ENCODE results near the gene TBC1D10A. TPM values are rescaled to one million over a fixed set of nuclear protein-coding genes. Genes with fewer than 3 reads are reported as not detected.

Gene TBC1D10A
- total RNA-seq, 1 donor, result 12.9 TPM

DNA sequence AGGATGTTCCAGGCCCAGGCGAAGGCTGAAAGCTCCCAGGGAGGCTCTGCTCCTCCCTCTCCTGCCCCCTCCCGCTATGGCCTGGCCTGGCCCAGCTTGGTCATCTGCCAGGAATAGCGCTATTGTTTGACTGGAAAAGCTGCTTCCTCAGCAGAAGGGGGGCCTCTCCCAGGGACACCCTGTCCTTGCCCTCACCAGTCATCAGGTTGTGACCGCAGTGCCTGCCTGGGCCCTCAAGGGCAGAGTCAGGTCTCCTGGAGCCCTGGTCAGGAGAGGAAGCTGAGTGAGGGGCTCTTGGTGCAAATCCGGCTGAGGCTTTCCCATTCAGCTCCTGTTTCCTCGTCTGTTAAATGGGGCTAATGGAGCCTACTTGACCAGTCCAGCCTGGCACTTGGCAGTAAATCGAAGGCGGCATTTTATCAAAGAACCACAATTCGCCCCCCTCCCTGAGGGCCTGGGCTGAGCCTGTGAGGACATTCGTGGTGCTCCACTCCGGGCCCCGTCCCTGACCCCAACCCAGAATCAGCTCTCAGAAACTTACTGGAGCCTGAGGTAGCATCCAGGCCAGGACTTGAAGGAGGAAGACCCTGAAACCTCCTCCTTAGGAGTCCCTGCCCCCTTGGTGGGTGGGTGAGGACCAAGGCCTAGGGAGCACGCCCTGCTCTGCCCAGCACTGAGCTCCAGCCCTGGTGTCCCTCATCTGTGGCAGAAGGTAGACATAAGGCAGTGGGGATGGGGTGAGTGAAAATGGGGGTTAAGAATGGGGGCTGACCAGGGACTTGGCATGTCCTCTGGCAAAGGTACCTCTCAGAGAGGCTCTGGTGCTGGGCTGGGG is 35.5 kb downstream of the TBC1D10A start:
- TF ChIP-seq, protein P1, sequence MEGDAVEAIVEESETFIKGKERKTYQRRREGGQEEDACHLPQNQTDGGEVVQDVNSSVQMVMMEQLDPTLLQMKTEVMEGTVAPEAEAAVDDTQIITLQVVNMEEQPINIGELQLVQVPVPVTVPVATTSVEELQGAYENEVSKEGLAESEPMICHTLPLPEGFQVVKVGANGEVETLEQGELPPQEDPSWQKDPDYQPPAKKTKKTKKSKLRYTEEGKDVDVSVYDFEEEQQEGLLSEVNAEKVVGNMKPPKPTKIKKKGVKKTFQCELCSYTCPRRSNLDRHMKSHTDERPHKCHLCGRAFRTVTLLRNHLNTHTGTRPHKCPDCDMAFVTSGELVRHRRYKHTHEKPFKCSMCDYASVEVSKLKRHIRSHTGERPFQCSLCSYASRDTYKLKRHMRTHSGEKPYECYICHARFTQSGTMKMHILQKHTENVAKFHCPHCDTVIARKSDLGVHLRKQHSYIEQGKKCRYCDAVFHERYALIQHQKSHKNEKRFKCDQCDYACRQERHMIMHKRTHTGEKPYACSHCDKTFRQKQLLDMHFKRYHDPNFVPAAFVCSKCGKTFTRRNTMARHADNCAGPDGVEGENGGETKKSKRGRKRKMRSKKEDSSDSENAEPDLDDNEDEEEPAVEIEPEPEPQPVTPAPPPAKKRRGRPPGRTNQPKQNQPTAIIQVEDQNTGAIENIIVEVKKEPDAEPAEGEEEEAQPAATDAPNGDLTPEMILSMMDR (IDR thresholded peaks at IDR 0.05; ENCODE audit: insufficient read depth, low read length), result no peak
- peak; percentile 71 for DNase-seq (ENCODE audit: low read depth)
- no peak overlapping the region for H3K4me3 ChIP-seq (ENCODE audit: low read depth, low read length)

DNA sequence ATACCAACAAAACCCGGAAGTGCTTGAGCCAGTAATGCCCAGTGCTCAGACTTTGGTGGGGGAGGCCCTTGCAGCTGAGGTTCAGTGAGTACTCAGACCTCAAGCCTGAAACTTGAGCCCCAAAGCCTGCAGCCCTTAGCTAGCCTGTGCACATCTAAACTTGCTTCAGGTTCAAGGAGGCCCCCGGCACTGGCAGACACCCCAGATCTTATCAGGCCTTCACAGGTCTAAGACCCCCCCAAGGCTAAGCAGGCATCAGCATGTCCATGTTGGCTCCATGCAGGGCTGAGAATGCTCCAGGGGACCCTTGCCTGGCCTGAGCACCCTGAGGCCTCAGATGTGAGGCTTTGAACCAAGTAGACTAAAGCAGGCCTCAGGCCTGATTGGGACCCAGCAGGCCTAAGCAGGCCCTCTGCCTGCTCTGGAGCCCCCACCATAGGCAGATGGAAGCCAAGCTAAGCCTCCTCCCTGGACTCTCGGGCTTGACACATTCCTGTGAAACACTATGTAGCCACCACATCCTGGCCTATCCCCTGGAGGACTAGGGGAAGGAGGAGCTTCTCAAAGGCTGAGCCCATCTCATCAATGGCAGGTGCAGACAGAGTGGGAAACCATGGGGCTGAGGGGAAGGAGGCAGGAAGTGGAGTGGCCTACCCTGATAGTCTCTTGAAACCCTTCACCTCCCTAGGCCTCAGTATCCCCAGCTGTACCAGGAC is 36.2 kb downstream of the TBC1D10A start:
- no peak overlapping the region for H3K4me3 ChIP-seq (ENCODE audit: low read depth, low read length)
- DNase-seq (ENCODE audit: low read depth), result peak; percentile 60

DNA sequence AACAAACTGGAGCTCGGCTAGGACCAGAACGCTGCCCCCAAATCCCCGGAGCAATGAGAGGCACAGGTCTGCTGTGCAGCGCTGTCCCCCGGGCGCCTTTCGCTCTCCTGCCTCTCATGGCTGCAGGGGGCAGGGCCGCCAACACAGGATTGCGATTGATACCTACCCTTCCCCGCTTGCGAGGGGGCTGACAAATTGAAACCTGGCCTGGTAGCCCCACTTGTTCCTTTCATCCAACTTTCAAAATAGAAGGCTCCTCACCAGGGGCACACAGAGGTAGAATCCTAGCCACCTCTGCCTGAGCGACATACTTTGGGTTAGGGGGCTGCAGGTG is 36.8 kb downstream of the TBC1D10A start:
- DNase-seq (ENCODE audit: low read depth), result no peak
- peak overlapping the region; percentile 90 for H3K4me3 ChIP-seq (ENCODE audit: low read depth, low read length)
- TF ChIP-seq, protein P1 (IDR thresholded peaks at IDR 0.05; ENCODE audit: insufficient read depth, low read length), result peak; percentile 1

More for the DNA sequence above, 36.2 kb downstream of the TBC1D10A start:
- TF ChIP-seq, protein P1 (IDR thresholded peaks at IDR 0.05; ENCODE audit: insufficient read depth, low read length), result no peak

DNA sequence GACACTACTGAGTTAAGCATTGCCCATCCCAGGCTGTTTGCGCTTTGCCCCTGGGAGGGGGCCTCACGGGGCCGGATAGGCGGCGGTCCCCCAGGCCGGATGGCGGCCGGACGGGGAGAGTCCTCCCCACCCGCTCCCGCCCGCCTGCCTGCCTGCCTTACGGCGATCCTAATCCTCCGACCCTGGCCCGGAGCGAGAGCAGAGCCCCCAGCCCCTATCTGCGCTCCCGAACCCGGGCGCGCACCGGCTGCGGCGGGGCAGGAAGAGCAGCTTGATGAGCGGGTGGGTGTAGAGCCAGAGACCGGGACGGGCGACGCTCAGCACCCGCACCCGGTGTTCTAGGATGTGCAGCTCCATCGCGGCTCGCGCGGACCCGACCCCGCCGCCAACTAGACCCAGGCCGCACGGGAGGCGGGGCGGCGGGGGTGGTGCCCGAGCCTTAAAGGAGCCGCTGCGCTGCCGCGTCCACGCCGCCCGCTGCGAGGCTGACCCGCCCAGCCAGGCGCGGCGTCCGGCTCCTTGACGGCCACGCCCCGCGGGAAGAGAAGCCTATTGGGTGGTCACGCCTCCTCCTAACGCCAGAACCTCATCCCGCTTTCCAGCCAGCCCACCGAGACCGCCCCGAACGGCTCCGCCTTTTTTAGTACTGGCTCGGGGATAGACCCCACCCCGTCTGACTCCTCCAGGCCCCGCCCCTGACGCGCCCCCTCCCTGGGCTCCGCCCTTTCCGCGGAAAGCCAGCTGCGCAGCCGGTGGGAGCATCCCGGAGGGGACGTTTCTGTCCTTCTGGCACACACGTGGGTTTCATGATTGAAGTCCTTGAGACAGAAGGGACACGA is 37.4 kb downstream of the TBC1D10A start, which contains the start of gene CASTOR1:
TSS of gene CASTOR1 (minus strand) at position 365 of the 839 bp plus-strand sequence. CDS start at position 357, 8 bp downstream.
- H3K4me3 ChIP-seq (ENCODE audit: low read depth, low read length), result peak within 1 kb of the TSS; percentile 90
- peak; percentile 95 for DNase-seq (ENCODE audit: low read depth)
- TF ChIP-seq, protein P1 (IDR thresholded peaks at IDR 0.05; ENCODE audit: insufficient read depth, low read length), result no peak

DNA sequence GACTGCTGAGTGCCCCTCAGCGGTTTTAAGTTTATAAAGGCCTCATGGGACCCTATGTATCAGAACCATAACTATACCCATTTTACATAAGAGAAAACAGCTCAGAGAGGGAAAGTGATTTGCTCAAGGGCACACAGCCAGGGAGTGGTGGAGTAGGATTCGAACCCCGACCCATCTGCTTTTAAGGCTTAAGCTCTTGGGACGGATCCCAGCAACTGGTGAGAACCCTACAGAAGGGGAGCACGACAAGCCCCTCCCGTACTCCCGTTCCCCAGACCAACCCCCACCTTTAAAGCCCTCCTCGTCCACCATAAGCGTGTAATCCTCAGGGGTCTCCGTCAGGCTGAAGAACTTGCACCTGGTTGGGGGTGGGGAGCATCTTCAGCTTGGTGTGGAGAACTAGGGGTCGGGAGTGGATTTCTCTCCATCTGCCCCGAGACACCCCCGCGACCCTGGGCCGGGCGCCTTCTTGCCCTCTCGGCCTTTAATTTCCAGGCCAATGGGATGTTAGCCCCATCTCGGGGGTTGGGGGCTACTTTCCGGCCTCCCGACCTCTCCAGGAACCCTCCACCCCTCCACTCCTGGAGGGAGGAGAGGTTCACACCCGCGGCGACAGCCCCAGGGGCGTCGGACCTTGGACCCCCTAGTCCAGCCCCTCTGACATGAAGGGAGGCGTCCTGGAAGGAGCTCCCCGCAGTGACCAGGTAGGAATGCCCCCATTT is 38.2 kb downstream of the TBC1D10A start:
- TF ChIP-seq, protein P1 (IDR thresholded peaks at IDR 0.05; ENCODE audit: insufficient read depth, low read length), result no peak
- no peak for DNase-seq (ENCODE audit: low read depth)
- peak overlapping the region; percentile 90 for H3K4me3 ChIP-seq (ENCODE audit: low read depth, low read length)
